ENCODE results near the gene CLIC6.

Gene CLIC6

DNA sequence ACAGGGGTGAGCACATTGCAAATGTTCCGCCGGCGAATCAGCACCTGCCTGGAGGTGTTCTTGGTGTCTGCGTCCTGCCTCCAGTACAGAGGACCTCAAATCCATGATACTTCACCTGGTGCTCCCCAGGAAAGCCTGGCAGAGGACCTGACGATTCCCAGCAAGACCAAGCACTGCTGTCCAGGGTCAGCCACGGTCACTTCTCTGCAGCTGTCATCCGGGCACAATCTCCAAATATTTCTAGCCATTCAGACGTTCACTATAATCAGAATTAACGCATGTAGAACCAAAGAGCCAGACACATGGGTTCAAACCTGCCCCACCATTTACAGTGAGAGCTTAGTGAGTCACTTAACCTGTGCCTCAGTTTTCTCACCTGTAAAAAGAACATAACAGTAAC, 74.5 kb downstream of the CLIC6 start:
- TF ChIP-seq, protein P1, sequence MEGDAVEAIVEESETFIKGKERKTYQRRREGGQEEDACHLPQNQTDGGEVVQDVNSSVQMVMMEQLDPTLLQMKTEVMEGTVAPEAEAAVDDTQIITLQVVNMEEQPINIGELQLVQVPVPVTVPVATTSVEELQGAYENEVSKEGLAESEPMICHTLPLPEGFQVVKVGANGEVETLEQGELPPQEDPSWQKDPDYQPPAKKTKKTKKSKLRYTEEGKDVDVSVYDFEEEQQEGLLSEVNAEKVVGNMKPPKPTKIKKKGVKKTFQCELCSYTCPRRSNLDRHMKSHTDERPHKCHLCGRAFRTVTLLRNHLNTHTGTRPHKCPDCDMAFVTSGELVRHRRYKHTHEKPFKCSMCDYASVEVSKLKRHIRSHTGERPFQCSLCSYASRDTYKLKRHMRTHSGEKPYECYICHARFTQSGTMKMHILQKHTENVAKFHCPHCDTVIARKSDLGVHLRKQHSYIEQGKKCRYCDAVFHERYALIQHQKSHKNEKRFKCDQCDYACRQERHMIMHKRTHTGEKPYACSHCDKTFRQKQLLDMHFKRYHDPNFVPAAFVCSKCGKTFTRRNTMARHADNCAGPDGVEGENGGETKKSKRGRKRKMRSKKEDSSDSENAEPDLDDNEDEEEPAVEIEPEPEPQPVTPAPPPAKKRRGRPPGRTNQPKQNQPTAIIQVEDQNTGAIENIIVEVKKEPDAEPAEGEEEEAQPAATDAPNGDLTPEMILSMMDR (conservative IDR thresholded peaks at IDR 0.05; ENCODE audit: low read depth, low read length): no peak
- DNase-seq (ENCODE audit: low read depth): no peak
- H3K4me3 ChIP-seq (ENCODE audit: low read length): no peak overlapping the region

DNA sequence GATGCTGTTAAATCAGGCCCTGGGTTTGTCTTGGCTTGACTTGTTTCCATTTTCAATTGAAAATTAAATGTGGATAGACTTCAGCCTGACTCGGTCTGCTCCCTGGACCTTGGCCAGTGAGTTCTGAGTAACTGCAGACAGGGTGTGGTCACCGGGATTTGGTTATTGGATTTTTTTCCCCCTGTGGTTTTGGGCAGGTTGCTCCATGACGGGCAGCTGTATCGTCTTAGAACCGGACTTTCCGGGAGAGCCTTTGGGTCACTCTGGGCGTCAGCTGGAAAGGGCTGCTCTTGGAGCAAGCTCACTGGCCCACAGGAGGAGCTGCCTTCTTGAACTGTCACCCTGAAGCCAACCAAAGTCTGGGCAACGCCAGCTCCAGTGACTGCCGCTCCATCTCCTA, 75.0 kb downstream of the CLIC6 start:
- DNase-seq (ENCODE audit: low read depth): no peak
- H3K4me3 ChIP-seq (ENCODE audit: low read length): no peak overlapping the region
- TF ChIP-seq, protein P1 (conservative IDR thresholded peaks at IDR 0.05; ENCODE audit: low read depth, low read length): no peak

DNA sequence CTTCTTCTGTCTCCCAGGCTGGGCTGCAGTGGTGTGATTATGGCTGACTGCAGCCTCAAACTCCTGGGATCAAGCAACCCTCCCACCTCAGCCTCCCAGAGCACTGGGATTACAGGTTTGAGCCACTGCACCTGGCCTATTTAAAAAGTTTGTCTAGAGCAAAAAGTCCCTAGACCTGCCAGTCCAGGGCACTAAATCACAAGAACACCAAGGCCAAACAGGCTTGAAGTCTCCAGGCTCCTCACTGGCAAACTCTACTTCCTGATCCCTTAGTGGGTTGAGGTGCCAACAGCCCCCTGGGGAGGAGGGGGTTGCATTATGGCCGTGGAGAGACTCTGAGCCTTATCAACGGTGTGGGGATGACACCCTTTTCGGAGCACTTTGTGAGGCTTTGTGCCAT, 76.0 kb downstream of the CLIC6 start:
- TF ChIP-seq, protein P1 (conservative IDR thresholded peaks at IDR 0.05; ENCODE audit: low read depth, low read length): no peak
- no peak for DNase-seq (ENCODE audit: low read depth)
- H3K4me3 ChIP-seq (ENCODE audit: low read length): no peak overlapping the region

DNA sequence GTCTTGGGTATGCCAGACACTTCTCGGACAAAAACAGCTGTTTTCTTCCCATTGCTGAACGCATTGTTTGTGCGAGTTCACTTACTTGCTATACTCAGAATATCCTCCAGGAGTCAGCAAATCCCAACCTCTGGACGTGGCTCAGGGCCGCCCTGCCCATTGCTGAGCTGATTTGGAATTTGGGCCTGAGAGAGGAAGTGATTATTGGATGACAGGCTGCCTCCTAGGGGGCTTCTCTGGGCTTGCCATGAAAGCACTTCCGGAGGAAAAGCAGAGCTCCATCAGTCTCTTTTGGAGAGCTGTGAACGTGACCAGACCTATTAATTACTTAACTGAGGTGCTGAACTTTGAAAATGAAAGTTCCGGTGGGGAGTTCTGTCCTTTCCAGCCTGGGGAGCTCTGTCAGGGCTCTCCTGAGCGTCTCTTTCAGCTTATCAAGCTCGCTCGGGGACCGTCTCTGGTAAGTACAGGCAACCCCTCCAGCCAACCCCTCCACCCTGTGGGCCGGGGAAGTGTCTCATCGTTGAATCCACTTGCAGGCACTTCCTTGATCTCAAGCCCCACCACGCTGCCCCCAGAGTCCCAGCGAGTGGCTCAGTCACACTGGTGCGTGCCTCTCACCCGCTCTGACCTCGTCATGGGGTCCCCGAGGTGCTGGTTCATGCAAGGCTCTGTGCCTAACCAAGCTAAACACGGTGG, 76.9 kb downstream of the CLIC6 start:
- DNase-seq (ENCODE audit: low read depth): peak; percentile 43
- TF ChIP-seq, protein P1 (conservative IDR thresholded peaks at IDR 0.05; ENCODE audit: low read depth, low read length): peak; percentile 85
- no peak overlapping the region for H3K4me3 ChIP-seq (ENCODE audit: low read length)

DNA sequence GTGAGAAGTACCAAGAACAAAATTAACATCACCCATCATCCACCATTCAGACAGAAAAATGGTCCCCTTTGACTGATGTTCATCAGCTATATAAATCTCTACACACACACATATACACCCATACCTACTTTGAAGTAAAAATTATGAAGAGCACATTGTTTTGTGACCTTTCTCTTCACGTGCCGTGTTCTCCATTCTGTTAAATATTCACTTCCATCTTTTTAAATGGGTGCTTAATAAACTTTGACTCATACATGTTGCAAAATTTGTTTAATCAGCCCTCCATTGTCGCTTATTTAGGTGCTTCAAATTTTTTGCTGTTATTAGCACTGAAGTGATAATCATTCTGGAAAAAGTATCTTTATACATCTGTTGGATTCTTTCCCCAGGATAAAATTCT, 80.1 kb downstream of the CLIC6 start:
- TF ChIP-seq, protein P1 (conservative IDR thresholded peaks at IDR 0.05; ENCODE audit: low read depth, low read length): no peak
- no peak for DNase-seq (ENCODE audit: low read depth)
- H3K4me3 ChIP-seq (ENCODE audit: low read length): no peak overlapping the region

DNA sequence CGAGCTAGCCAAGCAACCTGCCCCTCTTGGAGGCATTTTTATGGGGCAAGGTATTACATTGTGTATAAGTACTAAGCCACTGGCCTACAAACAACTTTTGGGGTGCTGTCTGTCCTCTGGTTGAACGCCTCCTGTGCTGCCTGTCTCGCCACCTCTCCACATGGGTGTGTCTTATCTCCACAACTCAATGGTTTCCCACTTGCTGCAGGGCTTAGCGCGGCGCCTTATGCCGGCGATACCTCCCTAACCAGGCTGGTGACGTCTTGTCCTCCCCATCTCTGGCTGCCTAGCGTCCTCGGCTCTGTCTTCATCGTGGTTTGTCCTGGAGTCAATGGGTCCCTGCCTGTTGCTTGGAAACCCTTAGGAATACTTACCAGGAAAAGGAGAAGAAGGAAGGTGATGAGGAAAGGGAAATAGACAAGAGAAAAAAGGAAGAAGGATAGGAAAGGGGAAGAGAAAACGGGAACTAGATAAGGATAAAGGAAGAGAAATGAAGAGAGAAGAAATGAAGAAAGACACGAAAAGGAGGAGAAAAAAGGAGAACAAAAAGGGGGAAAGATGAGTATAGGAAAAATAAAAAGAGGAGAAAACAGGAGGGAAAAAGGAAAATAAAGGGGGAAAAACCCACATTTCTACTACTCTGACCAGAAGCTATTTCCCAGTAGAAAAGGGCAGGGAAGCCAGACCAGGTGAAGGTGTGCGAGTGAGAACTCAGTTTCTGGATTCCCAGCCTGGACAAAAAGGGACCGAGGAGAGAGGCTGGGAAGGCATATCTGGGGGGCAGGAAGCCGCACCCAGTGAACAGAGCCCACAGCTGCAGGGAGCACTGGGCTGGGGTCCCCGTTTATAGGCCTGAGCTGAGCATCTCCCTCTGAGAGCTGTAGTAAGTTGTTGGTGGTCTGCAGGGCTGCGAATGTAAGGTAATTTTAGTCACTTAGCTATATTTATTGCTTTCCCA, 86.2 kb downstream of the CLIC6 start:
- TF ChIP-seq, protein P1 (conservative IDR thresholded peaks at IDR 0.05; ENCODE audit: low read depth, low read length): no peak
- no peak overlapping the region for H3K4me3 ChIP-seq (ENCODE audit: low read length)
- no peak for DNase-seq (ENCODE audit: low read depth)

All from retinal pigment epithelial cell (primary cell).